Measurements from ENCODE around the gene REEP6.

REEP6 gene

DNA sequence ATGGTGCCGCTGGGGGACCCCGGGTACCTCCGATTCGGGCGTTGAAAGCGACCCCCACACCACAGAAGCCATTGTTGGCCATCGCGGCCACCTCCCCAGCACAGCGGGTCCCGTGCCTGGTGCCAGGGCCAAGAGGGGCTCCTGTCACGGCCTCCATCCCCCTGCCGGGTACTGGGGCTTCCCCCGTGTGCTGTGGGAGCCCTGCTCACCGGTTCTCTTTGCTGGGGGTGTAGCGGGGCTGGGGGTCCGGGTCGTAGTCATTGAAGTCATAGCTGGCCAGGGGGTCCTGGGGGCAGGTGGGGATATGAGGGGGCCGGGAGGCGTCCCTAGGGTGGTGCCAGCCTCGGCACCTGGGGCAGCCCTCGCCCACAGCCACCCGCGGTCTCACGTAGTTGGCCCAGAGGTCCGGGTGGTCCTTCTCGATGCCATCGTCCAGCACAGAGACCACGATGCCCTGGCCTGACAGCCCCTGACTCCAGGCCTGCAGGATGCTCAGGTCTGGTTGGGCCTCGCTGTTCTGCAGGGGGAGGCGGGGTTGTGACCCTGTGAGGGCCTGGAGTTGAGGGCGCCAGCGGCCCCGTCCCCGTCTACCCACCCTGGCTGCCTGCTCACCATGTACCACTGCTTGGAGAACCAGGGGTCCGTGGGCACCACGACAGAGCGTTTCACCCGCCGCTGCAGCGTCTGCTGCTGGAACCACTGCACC is 3.3 kb upstream of the REEP6 start:
- FAIRE-seq: no peak
- TF ChIP-seq PAX5 (IDR thresholded peaks at IDR 0.05; ENCODE audit: insufficient read depth, low read length, severe bottlenecking) (no peak), POLR2AphosphoS5 (IDR thresholded peaks at IDR 0.05; ENCODE audit: low read depth, low read length) (no peak), TAF1 (IDR thresholded peaks at IDR 0.05; ENCODE audit: low read depth, low read length) (no peak), POLR2A (IDR thresholded peaks at IDR 0.05; ENCODE audit: low read depth, low read length) (no peak), POU2F2 (IDR thresholded peaks at IDR 0.05; ENCODE audit: low read depth, low read length) (no peak), SPI1 (IDR thresholded peaks at IDR 0.05; ENCODE audit: low read depth, low read length) (no peak)

DNA sequence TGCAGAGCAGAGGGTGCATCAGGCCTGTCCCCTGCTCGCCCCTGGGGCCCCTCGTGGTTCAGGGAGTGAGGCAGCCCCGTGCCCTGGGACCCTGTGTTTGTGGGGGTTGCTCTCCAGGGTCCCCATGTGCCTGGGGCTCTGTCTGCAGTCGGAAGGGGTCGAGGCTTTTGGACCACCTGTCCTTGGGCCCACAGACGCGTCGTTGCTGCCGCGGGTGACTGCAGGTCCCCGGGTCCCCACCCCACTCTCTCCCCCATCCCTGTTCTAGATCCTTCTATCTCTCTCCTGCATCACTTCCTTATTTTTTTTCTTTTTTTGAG is 2.7 kb upstream of the REEP6 start:
- no peak for TF ChIP-seq TAF1 (IDR thresholded peaks at IDR 0.05; ENCODE audit: low read depth, low read length)
- TF ChIP-seq POLR2AphosphoS5 (IDR thresholded peaks at IDR 0.05; ENCODE audit: low read depth, low read length): no peak
- TF ChIP-seq POLR2A (IDR thresholded peaks at IDR 0.05; ENCODE audit: low read depth, low read length): no peak
- TF ChIP-seq SPI1 (IDR thresholded peaks at IDR 0.05; ENCODE audit: low read depth, low read length): no peak
- no peak for TF ChIP-seq PAX5 (IDR thresholded peaks at IDR 0.05; ENCODE audit: insufficient read depth, low read length, severe bottlenecking)
- no peak for TF ChIP-seq POU2F2 (IDR thresholded peaks at IDR 0.05; ENCODE audit: low read depth, low read length)
- FAIRE-seq: no peak
- no peak for DNase-seq (ENCODE audit: insufficient read length, low spot score)

More for the DNA sequence above, 3.3 kb upstream of the REEP6 start:
- no peak for DNase-seq (ENCODE audit: insufficient read length, low spot score)

DNA sequence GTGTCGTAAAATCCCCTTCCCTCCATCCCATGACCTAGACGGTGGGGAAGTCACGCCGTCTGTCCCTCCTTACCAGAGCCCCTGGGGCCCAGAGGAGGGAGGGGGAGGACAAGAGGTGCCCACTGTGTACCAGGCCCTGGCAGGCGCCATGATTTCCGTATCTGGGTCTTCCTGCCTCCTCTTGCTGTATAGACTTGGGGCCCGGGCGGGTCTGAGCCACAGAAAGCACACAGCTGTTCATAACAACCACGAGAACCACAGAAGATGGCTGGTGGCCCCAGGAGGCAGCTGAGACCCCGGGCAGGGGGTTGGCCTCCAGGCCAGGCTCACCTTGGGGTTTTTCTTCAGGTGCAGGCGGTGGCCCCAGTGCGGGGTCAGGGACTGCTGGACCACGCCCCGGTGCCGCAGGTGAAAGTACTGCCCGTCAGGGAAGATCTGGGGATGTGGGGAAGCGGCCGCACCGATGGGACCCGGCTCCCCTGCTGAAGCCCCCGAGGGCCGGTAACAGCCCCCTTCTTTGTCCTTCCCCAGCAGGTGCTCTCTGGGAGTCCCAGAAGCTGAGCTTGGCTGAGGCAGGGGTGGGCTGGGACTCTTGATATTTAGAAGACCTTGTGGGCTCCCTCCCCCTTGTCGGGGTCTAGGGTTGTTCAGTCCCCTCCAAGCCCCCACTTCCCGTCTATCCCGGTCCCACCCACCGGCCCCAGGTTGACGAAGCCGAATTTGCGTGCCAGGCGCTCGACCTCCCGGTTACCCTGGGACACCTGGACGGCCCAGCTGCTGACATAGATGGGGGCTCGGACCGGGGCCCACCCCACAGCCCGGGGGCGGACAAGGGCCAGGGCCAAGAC is 1.3 kb upstream of the REEP6 start:
- FAIRE-seq (no peak), DNase-seq (ENCODE audit: insufficient read length, low spot score) (no peak)
- no peak for TF ChIP-seq POLR2AphosphoS5 (IDR thresholded peaks at IDR 0.05; ENCODE audit: low read depth, low read length)
- no peak for TF ChIP-seq SPI1 (IDR thresholded peaks at IDR 0.05; ENCODE audit: low read depth, low read length)
- TF ChIP-seq POU2F2 (IDR thresholded peaks at IDR 0.05; ENCODE audit: low read depth, low read length): no peak
- TF ChIP-seq TAF1 (IDR thresholded peaks at IDR 0.05; ENCODE audit: low read depth, low read length): no peak
- no peak for TF ChIP-seq POLR2A (IDR thresholded peaks at IDR 0.05; ENCODE audit: low read depth, low read length)

DNA sequence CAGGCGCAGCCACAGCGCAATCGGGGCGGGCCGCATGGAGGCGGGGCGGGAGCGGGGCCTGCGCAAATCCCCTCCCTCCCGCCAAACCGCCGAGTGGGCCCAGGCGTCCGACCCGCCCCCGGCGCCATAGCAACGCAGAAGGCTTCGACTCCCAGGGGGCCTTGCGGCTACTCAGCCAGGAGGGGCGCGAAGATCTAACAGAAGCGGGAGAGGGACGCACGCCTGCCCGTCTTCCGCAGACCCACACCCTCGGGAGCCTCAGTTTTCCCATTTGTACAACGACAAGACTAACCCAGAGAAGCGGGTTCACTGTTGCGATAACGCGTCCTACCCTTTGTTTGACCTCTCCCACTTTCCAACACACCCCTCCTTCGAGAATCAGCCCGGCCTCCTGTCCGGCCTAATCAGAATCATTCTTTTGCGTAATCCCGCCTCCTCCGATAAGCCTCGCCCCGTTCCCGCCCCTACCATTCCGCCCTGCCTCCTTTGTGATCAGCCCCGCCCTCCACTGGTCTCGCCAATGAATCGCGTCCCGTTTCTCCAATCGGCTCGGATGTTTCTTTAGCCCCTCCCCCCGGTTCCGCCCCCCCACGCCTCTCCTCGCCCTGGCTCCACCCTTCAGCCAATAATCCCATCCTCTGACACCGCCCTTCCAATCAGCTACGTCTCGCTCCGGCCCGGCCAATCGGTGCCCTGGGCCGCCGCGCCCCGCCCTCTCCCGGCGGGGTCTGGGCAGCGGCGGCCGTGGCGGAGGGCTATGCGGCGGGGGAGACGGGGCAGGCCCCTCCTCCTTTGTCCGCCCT is 469 bp upstream of the REEP6 start, which contains the start of gene PCSK4:
Gene PCSK4, minus strand, starts transcription at position 40 of the 803 bp plus-strand sequence. Its CDS starts 4 bp downstream, at position 36.
- FAIRE-seq (peak; percentile 99), DNase-seq (ENCODE audit: insufficient read length, low spot score) (peak; percentile 97)
- TF ChIP-seq POU2F2 (IDR thresholded peaks at IDR 0.05; ENCODE audit: low read depth, low read length): no peak
- no peak for TF ChIP-seq PAX5 (IDR thresholded peaks at IDR 0.05; ENCODE audit: insufficient read depth, low read length, severe bottlenecking)
- TF ChIP-seq TAF1 (IDR thresholded peaks at IDR 0.05; ENCODE audit: low read depth, low read length): no peak
- no peak for TF ChIP-seq POLR2A (IDR thresholded peaks at IDR 0.05; ENCODE audit: low read depth, low read length)
- no peak for TF ChIP-seq POLR2AphosphoS5 (IDR thresholded peaks at IDR 0.05; ENCODE audit: low read depth, low read length)
- no peak for TF ChIP-seq SPI1 (IDR thresholded peaks at IDR 0.05; ENCODE audit: low read depth, low read length)

DNA sequence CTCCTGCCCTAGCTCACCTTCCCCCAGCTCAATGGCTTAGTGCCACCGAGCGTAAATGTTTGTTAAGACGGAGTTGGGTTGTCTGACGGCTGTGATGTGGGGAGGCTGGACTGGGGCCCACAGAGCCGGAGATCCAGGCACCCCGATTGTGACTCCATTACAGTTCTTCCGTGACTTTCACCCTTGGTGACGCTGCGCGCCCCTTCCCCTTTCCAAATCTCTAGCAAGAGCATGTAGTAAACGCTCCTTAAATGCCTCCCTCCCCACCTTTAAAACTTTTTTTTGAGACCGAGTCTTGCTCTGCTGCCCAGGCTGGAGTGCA is 829 bp downstream of the REEP6 start:
- FAIRE-seq (peak; percentile 41), DNase-seq (ENCODE audit: insufficient read length, low spot score) (no peak)
- TF ChIP-seq POU2F2 (IDR thresholded peaks at IDR 0.05; ENCODE audit: low read depth, low read length) (no peak), TAF1 (IDR thresholded peaks at IDR 0.05; ENCODE audit: low read depth, low read length) (no peak), POLR2A (IDR thresholded peaks at IDR 0.05; ENCODE audit: low read depth, low read length) (no peak), PAX5 (IDR thresholded peaks at IDR 0.05; ENCODE audit: insufficient read depth, low read length, severe bottlenecking) (no peak), POLR2AphosphoS5 (IDR thresholded peaks at IDR 0.05; ENCODE audit: low read depth, low read length) (no peak), SPI1 (IDR thresholded peaks at IDR 0.05; ENCODE audit: low read depth, low read length) (no peak)

DNA sequence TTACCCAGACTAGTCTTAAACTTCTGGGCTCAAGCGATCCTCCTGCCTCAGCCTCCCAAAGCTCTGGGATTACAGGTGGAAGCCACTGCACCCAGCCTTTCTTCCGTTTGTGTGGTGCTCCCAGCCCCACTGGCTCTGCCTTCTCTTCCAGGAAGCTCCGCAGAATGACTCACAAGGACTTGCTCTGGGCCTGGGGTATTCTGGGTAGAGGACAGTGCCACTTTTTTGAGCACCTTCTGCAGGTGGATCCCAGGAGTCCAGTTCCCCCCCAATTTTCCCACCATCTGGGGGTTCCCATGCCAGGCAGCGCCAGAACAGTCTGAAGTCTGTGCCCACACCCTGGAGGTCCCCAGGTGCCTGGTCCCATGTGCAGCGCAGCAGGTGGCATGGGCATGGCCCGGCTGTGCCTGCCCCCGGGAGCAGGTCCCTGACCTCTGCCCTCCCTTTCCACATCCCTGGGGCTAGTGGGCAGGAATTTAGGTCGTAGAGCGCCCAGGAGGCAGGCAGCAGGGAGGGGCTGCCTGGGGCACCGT is 1.6 kb downstream of the REEP6 start:
- DNase-seq (ENCODE audit: insufficient read length, low spot score): no peak
- no peak for TF ChIP-seq POLR2A (IDR thresholded peaks at IDR 0.05; ENCODE audit: low read depth, low read length)
- no peak for TF ChIP-seq POU2F2 (IDR thresholded peaks at IDR 0.05; ENCODE audit: low read depth, low read length)
- TF ChIP-seq PAX5 (IDR thresholded peaks at IDR 0.05; ENCODE audit: insufficient read depth, low read length, severe bottlenecking): no peak
- TF ChIP-seq TAF1 (IDR thresholded peaks at IDR 0.05; ENCODE audit: low read depth, low read length): no peak
- TF ChIP-seq SPI1 (IDR thresholded peaks at IDR 0.05; ENCODE audit: low read depth, low read length): no peak
- TF ChIP-seq POLR2AphosphoS5 (IDR thresholded peaks at IDR 0.05; ENCODE audit: low read depth, low read length): no peak
- no peak for FAIRE-seq

DNA sequence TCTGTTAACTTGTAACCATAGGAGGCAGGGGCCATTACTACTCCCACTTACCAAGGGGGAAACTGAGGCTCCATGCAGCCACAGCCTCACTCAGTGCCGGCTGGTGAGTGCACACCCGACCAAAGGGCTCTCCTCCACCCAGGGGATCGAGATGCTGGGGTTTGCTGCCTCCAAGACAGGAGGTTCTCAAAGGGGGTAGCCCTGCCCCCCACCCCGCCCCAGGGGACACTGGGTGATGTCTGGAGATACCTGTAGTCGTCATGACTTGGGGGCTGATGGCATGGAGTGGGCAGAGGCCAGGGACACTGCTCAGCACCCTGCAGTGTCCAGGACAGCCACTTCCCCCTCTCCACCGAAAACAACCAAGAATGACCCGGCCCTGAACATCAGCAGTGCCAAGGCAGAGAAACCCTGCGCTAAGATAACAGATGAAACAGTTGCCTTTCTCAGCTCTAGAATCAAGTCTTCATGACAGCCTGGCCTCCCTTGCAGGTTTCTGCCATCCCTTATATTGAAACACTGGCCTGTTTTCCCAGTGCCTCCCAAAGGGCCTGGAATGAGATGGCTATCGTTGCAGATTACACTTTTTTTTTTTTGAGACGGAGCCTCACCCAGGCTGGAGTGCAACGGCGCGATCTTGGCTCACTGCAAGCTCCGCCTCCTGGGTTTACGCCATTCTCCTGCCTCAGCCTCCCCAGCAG is 3.3 kb downstream of the REEP6 start:
- DNase-seq (ENCODE audit: insufficient read length, low spot score) (no peak), FAIRE-seq (no peak)
- TF ChIP-seq SPI1 (IDR thresholded peaks at IDR 0.05; ENCODE audit: low read depth, low read length): no peak
- no peak for TF ChIP-seq POLR2A (IDR thresholded peaks at IDR 0.05; ENCODE audit: low read depth, low read length)
- no peak for TF ChIP-seq PAX5 (IDR thresholded peaks at IDR 0.05; ENCODE audit: insufficient read depth, low read length, severe bottlenecking)
- TF ChIP-seq POU2F2 (IDR thresholded peaks at IDR 0.05; ENCODE audit: low read depth, low read length): no peak
- TF ChIP-seq TAF1 (IDR thresholded peaks at IDR 0.05; ENCODE audit: low read depth, low read length): no peak
- no peak for TF ChIP-seq POLR2AphosphoS5 (IDR thresholded peaks at IDR 0.05; ENCODE audit: low read depth, low read length)

DNA sequence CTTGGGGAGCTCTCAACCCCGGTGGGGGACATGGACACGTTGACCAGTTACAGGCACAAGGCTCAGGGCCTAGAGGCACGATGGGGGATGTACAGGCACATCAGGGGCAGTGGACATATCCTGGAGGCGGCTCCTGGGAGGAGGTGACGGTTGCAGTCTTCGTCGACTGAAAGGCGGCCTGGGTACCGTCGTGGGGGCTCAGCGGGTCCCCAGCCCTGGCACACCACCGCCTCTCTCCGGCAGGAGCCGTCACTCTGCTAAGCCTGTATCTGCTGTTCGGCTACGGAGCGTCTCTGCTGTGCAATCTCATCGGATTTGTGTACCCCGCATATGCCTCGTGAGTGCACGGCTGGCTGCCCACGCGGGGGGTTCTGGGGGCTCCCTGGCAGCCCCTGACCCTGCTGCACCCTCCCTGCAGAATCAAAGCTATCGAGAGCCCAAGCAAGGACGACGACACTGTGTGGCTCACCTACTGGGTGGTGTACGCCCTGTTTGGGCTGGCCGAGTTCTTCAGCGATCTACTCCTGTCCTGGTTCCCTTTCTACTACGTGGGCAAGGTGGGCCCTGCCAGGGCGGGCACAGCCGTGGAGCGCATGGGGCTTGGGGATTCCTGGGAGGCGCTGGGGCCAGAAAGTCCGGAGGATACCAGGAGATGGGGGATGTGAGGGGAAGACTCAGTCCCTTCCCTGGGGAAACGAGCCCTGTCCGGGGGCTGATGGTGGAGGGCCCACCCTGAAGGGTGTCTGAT is 4.2 kb downstream of the REEP6 start:
- TF ChIP-seq POLR2A (IDR thresholded peaks at IDR 0.05; ENCODE audit: low read depth, low read length): no peak
- TF ChIP-seq POLR2AphosphoS5 (IDR thresholded peaks at IDR 0.05; ENCODE audit: low read depth, low read length): no peak
- no peak for TF ChIP-seq PAX5 (IDR thresholded peaks at IDR 0.05; ENCODE audit: insufficient read depth, low read length, severe bottlenecking)
- TF ChIP-seq TAF1 (IDR thresholded peaks at IDR 0.05; ENCODE audit: low read depth, low read length): no peak
- TF ChIP-seq SPI1 (IDR thresholded peaks at IDR 0.05; ENCODE audit: low read depth, low read length): no peak
- TF ChIP-seq POU2F2 (IDR thresholded peaks at IDR 0.05; ENCODE audit: low read depth, low read length): no peak
- FAIRE-seq: no peak
- DNase-seq (ENCODE audit: insufficient read length, low spot score): no peak
